GM10847 (cell line): ENCODE data around the gene PIGQ.

Source experiments
- POLR2A ChIP-seq: IDR thresholded peaks from 2 replicates; pipeline ENCODE4 v1.6.1; 2011; ENCODE audit not compliant: insufficient read length; ENCODE audit errors: extremely low read depth

Gene PIGQ

DNA sequence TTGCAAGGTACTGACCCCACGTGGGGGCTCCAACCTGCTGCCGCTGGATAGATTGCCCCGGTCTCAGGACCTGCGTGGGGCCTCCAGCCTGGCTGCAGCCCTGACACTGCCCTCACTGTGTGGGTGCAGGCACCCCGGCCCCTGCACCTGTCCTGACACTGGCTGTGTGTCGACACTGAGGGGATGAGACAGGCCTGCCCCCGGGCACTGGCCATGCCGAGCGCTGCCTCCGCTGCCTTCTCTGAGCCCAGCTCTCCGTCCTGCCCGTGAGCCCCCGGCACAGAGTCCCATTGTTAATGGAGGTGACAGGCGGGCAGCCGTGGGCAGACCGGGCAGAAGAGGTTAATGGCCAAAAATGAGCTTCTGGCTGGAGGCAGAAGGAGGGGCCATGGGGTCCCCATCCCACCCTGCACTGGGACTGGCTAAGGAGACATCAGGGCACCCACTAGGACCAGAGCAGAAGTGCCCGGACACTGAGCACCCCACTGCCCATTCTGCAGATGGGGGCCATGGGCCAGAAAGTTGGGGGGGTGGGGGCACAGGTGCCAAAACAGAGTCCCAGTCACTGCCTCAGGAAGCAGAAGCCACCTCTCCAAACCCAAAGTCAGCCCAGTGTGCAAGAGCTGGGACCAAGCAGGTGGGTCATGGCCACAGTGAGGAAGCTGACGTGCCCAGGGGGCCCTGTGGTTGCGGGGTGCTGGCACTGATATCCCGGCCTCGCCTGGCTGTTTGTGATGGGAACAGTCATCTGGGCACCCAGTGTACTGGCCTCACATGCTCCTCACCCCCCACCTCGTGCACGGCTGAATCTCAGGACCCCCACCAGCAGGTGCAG is 12.1 kb upstream of the PIGQ start:
- no peak for TF ChIP-seq POLR2A

DNA sequence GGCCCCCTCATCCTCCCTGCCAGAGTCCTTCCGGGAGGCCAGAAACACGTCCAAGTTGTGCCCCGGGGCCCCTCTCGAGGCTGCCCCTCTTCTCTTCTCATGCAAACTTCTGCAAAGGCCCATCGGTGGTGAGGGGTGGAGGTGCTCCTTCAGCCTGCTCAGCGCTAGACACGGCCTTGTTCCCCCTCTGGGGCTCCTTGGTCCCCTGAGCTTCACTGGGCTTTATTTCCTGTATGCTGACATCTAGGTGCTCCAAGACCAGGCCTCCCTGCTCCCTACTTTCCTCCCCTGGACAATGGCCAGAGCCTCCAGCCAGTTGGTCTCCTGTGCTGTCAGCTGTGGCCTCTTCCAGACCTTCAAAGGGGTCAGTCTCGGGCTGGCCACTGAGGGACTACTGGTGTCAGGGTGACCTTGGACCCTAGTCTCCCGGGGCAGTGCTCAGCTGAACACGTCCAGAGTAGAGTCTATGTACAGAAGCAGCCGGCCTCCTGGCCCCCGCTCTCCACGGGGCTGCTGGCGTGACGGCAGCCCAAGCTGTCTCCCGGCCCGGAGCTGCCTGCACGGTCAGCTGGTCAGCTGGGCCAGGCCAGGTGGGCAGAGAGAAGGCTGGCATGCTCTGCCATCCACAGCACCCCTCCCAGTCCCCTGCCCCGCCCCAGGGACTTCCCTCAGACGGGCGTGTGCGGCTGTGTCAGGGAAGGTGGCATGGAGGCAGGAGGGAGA is 11.3 kb upstream of the PIGQ start:
- no peak for TF ChIP-seq POLR2A

DNA sequence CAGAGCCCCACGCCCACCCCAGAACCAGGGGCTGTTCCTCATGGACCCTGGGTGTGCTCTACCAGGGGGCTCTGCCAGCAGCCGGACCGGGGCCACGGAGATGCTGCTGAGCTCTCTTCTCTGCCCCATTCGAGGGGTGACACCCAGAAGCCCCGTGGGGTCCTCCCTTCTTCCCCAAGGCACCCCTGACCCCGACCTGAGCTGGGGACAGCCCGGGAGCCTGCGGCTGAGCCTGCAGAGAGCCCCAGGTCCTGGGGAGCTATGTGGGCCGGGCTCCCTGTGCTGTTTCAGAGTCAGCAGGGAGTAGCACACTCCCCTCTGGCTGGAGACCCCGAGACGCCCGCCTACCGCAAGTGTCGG is 10.8 kb upstream of the PIGQ start:
- TF ChIP-seq POLR2A, result no peak

DNA sequence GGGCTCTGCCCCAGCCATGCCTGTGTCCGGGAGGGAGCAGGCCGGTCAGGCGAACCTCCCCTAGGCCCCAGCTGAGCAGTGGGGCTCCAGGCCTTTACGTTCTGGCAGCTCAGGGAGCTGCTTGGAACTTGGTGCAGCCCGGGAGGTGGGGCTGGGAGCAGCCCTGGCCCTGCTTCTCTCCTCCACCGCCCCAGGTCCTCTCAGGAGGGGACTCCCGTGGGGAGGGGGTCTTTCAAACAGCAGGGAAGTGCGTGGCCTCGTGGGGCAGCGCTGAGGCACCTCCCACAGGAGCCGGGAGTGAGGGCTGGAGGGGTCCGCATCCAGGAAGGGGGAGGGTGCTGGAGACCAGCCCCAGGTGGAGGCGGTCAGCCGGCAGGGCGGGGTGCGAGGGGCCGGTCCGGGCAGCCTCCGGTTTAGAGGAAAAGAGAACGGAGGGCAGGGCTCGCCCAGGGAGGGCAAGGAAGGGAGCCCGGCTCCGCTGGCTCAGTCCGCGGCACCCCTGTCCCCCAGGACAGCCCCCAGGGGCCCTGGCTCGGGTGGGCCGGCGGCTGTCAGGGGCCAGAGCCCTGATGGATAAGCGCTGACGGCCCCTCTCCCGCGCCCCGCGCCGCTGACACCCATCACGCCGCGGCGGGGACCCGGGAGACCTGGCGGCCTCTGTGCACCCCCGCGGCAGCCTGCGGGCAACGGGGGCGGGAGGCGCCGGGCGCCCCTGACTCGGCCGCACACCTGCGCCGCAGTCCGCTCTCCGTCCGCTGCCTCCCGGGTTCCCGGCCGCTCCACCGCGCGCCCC is 10.2 kb upstream of the PIGQ start:
- TF ChIP-seq POLR2A, result no peak

DNA sequence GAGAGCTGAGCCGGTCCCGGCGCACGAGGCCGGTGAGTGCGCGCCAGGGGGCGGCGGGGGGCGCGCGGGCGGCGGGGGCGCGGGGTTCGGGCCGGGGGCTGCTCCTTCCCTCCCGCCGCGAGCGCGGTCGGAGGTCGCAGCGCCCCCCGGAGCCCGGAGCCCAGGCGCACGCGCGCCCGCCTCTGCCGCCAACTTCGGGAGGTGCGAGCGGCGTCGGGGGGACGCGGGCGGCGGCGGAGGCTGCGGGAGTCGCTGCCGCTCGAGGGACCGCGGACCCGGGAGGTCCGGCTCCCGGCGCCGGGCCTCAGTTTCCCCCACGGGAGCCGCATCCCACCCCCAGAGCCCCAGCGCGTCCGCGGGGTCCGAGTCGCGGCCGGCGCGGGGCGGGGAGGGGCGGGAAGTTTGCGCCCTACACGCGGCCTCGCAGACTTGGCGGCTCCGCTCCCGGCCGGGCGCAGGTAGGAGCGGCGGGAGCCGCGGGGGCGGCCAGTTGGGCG is 9.5 kb upstream of the PIGQ start, which contains the start of gene PRR35:
PRR35 (plus strand) TSS at position 191 of the 497 bp plus-strand sequence. CDS start 2,901 bp downstream, outside the sequence.
- TF ChIP-seq POLR2A, result no peak

DNA sequence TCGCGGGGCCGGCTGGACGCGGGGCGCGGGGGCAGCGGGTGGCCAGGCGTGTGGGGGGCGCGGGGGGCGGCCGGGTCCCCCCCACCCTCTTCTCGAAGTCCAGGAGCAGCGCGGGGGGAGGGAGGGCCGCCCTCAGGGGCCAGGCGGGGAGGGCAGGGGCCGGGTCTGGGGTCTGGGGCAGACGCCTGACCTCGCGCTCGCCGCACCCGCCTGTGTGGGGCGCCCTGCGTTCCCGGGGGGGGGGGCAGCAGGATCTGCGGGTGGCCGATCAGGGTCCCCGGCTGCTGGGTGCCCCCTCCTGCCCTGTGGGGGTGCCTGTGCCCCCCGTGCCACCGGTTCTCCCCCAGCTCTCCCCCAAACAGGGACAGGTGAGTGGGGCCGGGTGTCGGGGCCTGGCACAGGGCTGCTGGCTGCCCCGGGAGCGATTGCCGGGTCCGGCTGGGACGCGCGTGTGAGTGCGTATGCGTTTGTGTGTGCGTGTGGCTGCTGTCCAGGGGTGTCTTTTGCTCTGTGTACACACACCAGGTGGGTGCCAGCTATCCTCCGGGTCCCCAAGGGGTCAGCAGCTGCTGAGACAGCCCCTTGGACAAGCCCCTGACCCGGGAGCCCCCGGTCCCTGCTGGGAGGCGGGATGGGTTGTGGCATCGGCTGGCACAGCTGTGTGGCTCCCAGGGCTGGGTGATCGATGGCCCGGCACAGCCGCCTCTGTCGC is 8.9 kb upstream of the PIGQ start:
- TF ChIP-seq POLR2A, result no peak

DNA sequence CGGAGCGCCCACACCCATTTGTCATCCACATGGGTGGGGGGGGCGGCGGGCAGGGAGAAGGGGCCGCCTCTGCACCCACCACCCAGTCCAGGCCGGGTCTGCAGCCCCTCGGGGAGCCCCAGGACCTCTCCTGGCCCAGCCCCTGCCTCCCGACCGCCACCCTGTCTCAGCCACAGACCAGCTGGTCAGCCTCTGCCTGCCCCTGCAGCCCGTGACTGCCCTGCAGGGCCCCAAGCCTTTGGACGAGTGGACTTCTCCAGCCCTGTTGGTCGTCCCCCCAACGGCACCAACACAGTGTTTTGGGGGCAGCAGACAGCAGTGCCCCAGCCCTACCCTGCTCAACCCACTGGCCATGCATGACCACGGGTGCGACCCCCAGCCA is 8.4 kb upstream of the PIGQ start:
- no peak for TF ChIP-seq POLR2A

DNA sequence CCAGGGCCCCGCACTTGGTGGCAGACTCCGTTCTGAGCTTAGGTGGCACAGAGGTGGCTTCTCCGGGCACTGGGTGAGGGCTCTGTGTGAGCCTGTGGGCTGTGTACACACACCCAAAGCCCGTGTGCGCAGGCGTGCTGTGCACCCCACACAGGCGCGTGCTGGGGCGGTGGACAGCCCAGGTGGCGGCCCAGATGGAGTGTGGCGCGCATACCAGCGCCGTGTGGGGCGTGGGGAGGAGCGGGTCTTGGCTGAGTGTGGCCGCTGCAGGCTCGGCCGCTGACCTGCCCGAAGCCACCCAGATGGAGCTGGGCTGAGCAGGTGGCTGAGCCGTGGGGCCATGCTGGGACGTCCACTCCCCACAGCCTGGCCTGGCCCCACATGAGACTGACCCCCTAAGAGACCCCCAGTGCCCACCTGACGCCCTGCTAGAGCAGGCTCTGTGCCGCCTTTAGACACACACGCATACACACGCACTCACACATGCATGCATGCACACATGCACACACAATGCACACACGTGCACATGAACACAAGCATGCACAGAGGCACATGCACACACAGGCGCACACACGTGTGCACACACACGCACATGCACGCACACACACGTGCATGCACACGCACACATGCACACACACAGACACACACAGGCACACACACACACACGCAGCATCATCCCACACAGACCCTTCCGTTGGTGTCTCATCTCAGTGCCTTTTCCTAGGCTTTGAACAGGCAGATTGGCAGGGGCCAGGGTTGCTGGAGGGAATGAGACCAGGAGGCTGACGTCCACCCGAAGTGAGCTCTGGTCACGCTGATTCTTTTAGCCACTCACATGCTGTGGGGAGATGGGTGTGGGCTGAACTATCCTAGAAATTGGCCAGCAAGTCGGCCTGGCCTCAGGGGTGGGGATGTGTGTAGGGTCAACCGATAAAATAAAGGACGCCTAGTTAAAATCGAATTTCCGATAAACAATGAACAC is 7.5 kb upstream of the PIGQ start:
- no peak for TF ChIP-seq POLR2A

DNA sequence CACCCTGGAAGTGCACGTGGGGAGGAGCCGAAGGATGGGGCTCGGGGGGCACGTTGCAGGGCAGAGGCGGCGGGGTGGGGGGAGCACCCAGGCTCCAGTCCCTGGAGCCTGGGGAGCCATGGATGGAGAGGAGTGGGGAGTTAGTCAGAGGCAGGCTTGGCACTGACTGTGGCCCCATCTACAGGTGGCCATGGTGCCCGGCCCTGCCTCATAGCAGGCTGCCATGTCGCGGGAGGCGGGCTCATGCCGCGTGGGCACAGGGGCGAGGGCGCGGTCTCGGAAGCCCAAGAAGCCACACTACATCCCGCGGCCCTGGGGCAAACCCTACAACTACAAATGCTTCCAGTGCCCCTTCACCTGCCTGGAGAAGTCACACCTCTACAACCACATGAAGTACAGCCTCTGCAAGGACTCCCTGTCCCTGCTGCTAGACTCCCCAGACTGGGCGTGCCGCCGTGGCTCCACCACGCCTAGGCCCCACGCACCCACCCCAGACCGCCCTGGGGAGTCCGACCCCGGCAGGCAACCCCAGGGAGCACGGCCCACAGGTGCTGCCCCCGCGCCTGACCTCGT is 6.6 kb upstream of the PIGQ start:
- TF ChIP-seq POLR2A, result no peak

DNA sequence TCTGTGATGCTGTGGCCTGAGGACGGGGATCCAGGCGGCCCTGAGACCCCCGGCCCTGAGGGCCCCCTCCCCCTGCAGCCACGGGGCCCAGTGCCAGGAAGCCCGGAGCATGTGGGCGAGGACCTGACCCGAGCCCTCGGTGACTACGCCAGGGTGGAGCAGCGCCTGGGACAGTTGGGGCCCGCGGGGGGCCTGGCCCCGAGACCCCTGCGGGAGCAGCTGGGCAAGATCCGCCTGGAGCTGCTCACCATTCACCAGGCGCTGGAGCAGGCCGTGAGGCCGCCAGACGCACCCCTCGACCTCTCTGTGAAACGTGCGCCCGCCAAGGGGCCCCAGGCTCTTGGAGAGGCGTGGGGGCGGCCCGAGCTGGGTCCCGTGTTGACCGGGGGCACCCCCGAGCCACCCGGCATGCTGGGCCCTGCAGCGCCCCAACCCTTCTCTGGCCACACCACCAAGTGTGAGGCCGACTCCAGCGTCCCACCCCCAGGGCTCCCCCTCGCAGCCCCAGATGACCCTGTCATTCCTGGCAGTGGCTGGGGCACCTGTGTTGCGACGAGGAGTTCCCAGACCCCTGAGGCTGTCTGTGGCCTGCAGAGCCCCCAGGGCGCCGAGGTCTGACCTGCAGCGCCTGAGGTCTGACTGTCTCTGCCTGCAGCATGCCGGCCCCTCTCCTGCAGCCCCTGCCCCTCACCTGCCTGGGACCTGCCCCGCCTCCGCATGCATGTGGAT is 4.9 kb upstream of the PIGQ start:
- TF ChIP-seq POLR2A, result no peak

DNA sequence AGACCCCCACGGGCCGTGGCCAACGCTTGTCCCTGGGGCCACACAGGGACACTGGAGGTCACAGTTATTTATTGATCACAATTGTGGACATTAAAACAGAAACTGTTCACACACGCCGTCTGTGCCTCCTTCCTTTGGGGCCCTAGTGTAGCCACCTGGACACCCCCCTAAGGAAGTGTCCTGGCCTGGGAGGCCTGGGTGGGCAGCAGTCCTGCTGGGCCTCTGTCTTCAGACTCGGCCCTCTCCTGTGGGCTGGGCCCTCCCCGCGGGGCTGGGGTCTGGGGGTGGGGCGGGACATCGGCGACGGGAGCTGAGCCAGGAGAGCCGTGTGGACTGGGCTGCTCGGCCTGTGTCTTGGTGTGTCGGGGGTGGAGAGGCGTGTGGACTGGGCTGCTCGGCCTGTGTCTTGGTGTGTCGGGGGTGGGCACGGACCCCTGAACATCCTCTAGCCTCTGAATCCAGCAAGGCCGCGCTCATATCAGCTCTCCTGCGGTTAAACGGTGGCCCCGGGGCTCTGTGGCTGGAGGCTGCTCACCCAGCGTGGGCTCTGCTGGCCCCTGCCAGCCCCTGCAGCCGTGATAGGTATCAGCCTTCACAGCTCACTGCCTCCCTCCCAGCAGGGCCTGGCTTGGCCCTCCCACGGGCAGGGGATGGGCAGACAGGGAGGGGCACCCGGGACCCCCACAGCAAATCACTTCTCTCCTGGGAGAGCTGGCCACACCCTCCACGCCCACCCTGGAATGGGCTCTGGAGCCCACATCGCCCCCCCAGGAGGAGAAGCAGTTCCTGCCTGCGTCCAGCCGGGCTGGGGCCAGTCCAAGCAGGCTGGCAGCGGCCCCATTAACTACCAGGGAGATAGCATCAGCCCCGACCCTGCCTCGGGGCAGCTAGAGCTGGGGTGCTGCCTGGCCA is 4.1 kb upstream of the PIGQ start:
- TF ChIP-seq POLR2A, result no peak
